K562 (cell line): ENCODE data around the gene SLC30A3. TPM values are rescaled to one million over a fixed set of nuclear protein-coding genes. Genes with fewer than 3 reads are reported as not detected.

Source experiments
- BRD4 ChIP-seq: fragments of 200-600 bp; sonication (generic); IDR thresholded peaks from 2 replicates; pipeline ENCODE4 v1.6.1; 2017; ENCODE audit warnings: inconsistent platforms
- CAMTA2 ChIP-seq: fragments of 250-450 bp; sonication (Bioruptor Pico); conservative IDR thresholded peaks from 2 replicates; pipeline ENCODE4 v1.5.1; 2022
- CREM ChIP-seq: IDR thresholded peaks from 2 replicates; pipeline ENCODE4 v1.6.1; 2014; ENCODE audit warnings: antibody characterized with exemption, low read depth
- ETV1 ChIP-seq: fragments of 450-650 bp; conservative IDR thresholded peaks from 2 replicates; pipeline ENCODE4 v1.6.1; 2016; ENCODE audit warnings: missing genetic modification characterization, control low read depth, low read depth, missing compliant biosample characterization
- HOMEZ ChIP-seq: fragments of 250-450 bp; sonication (Bioruptor Pico); IDR thresholded peaks from 2 replicates; pipeline ENCODE4 v1.4.0; 2020; ENCODE audit warnings: mild to moderate bottlenecking, moderate library complexity
- IRF9 ChIP-seq: fragments of 450-650 bp; IDR thresholded peaks from 2 replicates; pipeline ENCODE4 v1.6.1; 2016; ENCODE audit warnings: missing biosample characterization, missing genetic modification characterization
- MGA ChIP-seq: fragments of 450-650 bp; IDR thresholded peaks from 2 replicates; pipeline ENCODE4 v1.6.1; 2016; ENCODE audit warnings: mild to moderate bottlenecking, moderate library complexity
- POLR2A ChIP-seq: fragments of 450-650 bp; conservative IDR thresholded peaks from 2 replicates; pipeline ENCODE4 v1.6.1; 2016
- ZNF121 ChIP-seq: sonication (generic); formaldehyde crosslinking; conservative IDR thresholded peaks from 2 replicates; pipeline ENCODE4 v1.8.0; 2022; ENCODE audit warnings: missing genetic modification reagents
- polyA plus RNA-seq, 8 experiments: library from polyadenylated mRNA; depleted of rRNA in 4 of 8; stranded (reverse) in 5 of 8; unstranded in 3 of 8; fragments of >200 nt; fragmentation: Nextera tagmentation in 2 of 8; fragmentation: Illumina TruSeq in 1 of 8; extraction: Ambion mirVana in 2 of 8; extraction: Trizol in 1 of 8; gene quantifications; 2 replicates each; pipeline versions ENCODE4 v1.2.1 to v1.2.3, GENCODE V29; 2011 to 2014; ENCODE audit warnings: inconsistent platforms in 1 of 8, missing spikeins in 1 of 8
- total RNA-seq, 7 experiments: library from RNA; depleted of rRNA in 6 of 7; stranded (reverse); fragments of >200 nt in 6 of 7; fragmentation: Illumina TruSeq in 2 of 7; extraction: Trizol in 2 of 7; gene quantifications; 2 replicates each; pipeline versions ENCODE4 v1.2.1 to v1.2.3, GENCODE V29; 2011 to 2021; ENCODE audit warnings: low replicate concordance in 1 of 7
- TF ChIP-seq, protein P1 (sequence below), 3 experiments: IDR thresholded peaks in 2 of 3; conservative IDR thresholded peaks in 1 of 3; 2 replicates each; pipeline ENCODE4 v1.5.1; 2011 to 2012; ENCODE audit warnings: low read length in 3 of 3, mild to moderate bottlenecking in 3 of 3, control low read depth in 2 of 3, improper control_type of control experiment in 1 of 3, inconsistent platforms in 1 of 3, low read depth in 1 of 3, mixed read lengths in 1 of 3, moderate library complexity in 1 of 3; ENCODE audit not compliant: insufficient read depth in 2 of 3

Gene SLC30A3
- total and polyA plus RNA-seq, 9 of the 15 experiments (the other 6 are each of a cell fraction or from before 2014, with no cell fraction given), result 0.03 to 2.7 (median 0.89) TPM; not detected in 1

DNA sequence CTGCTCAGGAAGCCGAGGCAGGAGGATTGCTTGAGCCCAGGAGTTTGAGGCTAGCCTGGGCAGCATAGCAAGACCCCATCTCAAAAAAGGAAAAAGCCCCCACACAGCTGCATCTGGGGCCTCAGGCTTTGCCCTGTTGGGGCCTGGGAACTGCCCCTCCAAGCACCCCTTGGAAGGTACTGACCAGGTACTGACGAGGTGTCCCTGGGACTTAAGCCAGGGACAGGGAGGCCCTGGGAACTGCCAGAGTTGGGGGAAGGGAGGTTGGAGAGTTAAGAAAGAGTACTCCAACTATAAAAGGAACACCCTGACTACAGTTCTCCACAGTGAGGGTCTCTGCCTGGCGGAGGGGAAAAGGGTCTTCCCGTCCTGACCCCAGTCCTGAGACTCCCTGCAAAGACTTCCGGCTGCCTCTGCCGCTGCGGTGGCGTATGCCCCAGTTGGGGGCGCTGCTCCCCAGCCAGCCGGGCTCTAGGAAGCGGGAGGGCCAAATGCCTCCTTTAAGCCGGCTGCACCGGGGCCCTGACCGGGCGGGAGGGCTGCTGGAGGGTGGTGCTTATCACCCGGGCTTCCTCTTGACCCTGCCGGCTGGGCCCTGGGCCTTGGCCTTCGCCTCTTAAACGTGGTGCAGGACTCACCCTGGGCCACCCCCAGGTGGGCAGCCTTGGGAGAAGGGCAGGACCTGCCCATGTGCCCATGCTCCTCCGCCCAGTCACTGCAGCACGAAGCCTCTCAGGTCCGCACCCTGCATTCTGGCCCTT, 12.8 kb downstream of the SLC30A3 start (continued):
- TF ChIP-seq IRF9 (tag) (no peak), CAMTA2 (CRISPR knock-in tag) (no peak), POLR2A (no peak), BRD4 (no peak), ZNF121 (CRISPR knock-in tag) (peak; percentile 98), HOMEZ (CRISPR knock-in tag) (no peak), CREM (peak; percentile 52; the same call in 1 of the 2 replicates), MGA (peak; percentile 55), ETV1 (tag) (peak; percentile 92)
- TF ChIP-seq, protein P1, sequence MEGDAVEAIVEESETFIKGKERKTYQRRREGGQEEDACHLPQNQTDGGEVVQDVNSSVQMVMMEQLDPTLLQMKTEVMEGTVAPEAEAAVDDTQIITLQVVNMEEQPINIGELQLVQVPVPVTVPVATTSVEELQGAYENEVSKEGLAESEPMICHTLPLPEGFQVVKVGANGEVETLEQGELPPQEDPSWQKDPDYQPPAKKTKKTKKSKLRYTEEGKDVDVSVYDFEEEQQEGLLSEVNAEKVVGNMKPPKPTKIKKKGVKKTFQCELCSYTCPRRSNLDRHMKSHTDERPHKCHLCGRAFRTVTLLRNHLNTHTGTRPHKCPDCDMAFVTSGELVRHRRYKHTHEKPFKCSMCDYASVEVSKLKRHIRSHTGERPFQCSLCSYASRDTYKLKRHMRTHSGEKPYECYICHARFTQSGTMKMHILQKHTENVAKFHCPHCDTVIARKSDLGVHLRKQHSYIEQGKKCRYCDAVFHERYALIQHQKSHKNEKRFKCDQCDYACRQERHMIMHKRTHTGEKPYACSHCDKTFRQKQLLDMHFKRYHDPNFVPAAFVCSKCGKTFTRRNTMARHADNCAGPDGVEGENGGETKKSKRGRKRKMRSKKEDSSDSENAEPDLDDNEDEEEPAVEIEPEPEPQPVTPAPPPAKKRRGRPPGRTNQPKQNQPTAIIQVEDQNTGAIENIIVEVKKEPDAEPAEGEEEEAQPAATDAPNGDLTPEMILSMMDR (IDR thresholded peaks at IDR 0.05 in 2 of 3, conservative IDR thresholded peaks at IDR 0.05 in 1 of 3; ENCODE audit: insufficient read depth in 2 of 3, low read depth in 1 of 3, low read length in 3 of 3), result peak; percentile 96 to 98 (median 97)
